ENCODE data around the gene MTAP.

MTAP gene

GRCh38 chr9:21964925-21965385 lies 162.5 kb downstream of the MTAP start:
- peak; percentile 13 for DNase-seq
- peak overlapping the region; percentile 27; the same call in 1 of the 2 replicates for H3K4me3 ChIP-seq (ENCODE audit: low read length)
- no peaks in the 10 kb centered on the region for H3K9me3 ChIP-seq (replicated peaks; ENCODE audit: insufficient read depth, low read length)
- no peaks in the 10 kb centered on the region for H3K4me1 ChIP-seq (ENCODE audit: low read length)
- TF ChIP-seq EZH2phosphoT487 (IDR thresholded peaks at IDR 0.05; ENCODE audit: low read length): no peak
- TF ChIP-seq EZH2 (optimal IDR thresholded peaks at IDR 0.05; ENCODE audit: low read depth, low read length): no peak
- TF ChIP-seq CTCF (IDR thresholded peaks at IDR 0.05; ENCODE audit: low read length): no peak
- no peaks in the 10 kb centered on the region for H3K79me2 ChIP-seq (ENCODE audit: low read length)
- no peaks in the 10 kb centered on the region for H4K20me1 ChIP-seq (ENCODE audit: insufficient read depth, low read length)
- peak overlapping the region; percentile 37; the same call in 1 of the 2 replicates for H3K4me2 ChIP-seq (ENCODE audit: low read depth, low read length)
- H2AFZ ChIP-seq (ENCODE audit: low read length): peak overlapping the region; percentile 42; the same call in 1 of the 2 replicates
- no peaks in the 10 kb centered on the region for H3K27me3 ChIP-seq (replicated peaks; ENCODE audit: insufficient read depth, low read length)
- H3K36me3 ChIP-seq (replicated peaks; ENCODE audit: insufficient read depth, low read length): no peaks in the 10 kb centered on the region
- peak overlapping the region; percentile 16; the same call in 1 of the 2 replicates for H3K9ac ChIP-seq (ENCODE audit: low read length)
- no peaks in the 10 kb centered on the region for H3K9me2 ChIP-seq (replicated peaks; ENCODE audit: insufficient read depth, low read length)
- H3F3A ChIP-seq (ENCODE audit: insufficient read depth, low read length): no peaks in the 10 kb centered on the region
- H3K27ac ChIP-seq (ENCODE audit: low read length): no peak overlapping the region

GRCh38 chr9:21965401-21965951 lies 163.0 kb downstream of the MTAP start:
- TF ChIP-seq EZH2phosphoT487 (IDR thresholded peaks at IDR 0.05; ENCODE audit: low read length) (no peak), CTCF (IDR thresholded peaks at IDR 0.05; ENCODE audit: low read length) (peak; percentile 22)
- H3K9me3 ChIP-seq (replicated peaks; ENCODE audit: insufficient read depth, low read length): no peaks in the 10 kb centered on the region
- H3K4me1 ChIP-seq (ENCODE audit: low read length): no peaks in the 10 kb centered on the region
- H3K36me3 ChIP-seq (replicated peaks; ENCODE audit: insufficient read depth, low read length): no peaks in the 10 kb centered on the region
- no peak overlapping the region for H3K27ac ChIP-seq (ENCODE audit: low read length)
- H4K20me1 ChIP-seq (ENCODE audit: insufficient read depth, low read length): no peaks in the 10 kb centered on the region
- peak overlapping the region; percentile 37; the same call in 1 of the 2 replicates for H3K4me2 ChIP-seq (ENCODE audit: low read depth, low read length)
- DNase-seq: no peak
- H3F3A ChIP-seq (ENCODE audit: insufficient read depth, low read length): no peaks in the 10 kb centered on the region
- H3K79me2 ChIP-seq (ENCODE audit: low read length): no peaks in the 10 kb centered on the region
- H3K27me3 ChIP-seq (replicated peaks; ENCODE audit: insufficient read depth, low read length): no peaks in the 10 kb centered on the region
- H2AFZ ChIP-seq (ENCODE audit: low read length): peak overlapping the region; percentile 42; the same call in 1 of the 2 replicates
- H3K9ac ChIP-seq (ENCODE audit: low read length): peak overlapping the region; percentile 16; the same call in 1 of the 2 replicates
- no peaks in the 10 kb centered on the region for H3K9me2 ChIP-seq (replicated peaks; ENCODE audit: insufficient read depth, low read length)
- peak overlapping the region; percentile 27; the same call in 1 of the 2 replicates for H3K4me3 ChIP-seq (ENCODE audit: low read length)

- Histone ChIP-seq H3K9ac (ENCODE audit: low read length) (no peak overlapping the region), H3K4me1 (ENCODE audit: low read length) (no peaks in the 10 kb centered on the region), H3K79me2 (ENCODE audit: low read length) (no peaks in the 10 kb centered on the region), H4K20me1 (ENCODE audit: insufficient read depth, low read length) (no peaks in the 10 kb centered on the region), H3K27ac (ENCODE audit: low read length) (no peak overlapping the region), H3K27me3 (replicated peaks; ENCODE audit: insufficient read depth, low read length) (no peaks in the 10 kb centered on the region), H3K4me3 (ENCODE audit: low read length) (no peak overlapping the region), H3F3A (ENCODE audit: insufficient read depth, low read length) (no peaks in the 10 kb centered on the region), H3K9me2 (replicated peaks; ENCODE audit: insufficient read depth, low read length) (no peaks in the 10 kb centered on the region), H2AFZ (ENCODE audit: low read length) (no peak overlapping the region), H3K4me2 (ENCODE audit: low read depth, low read length) (no peak overlapping the region), H3K36me3 (replicated peaks; ENCODE audit: insufficient read depth, low read length) (no peaks in the 10 kb centered on the region), H3K9me3 (replicated peaks; ENCODE audit: insufficient read depth, low read length) (no peaks in the 10 kb centered on the region)
- DNase-seq: no peak
- TF ChIP-seq CTCF (IDR thresholded peaks at IDR 0.05; ENCODE audit: low read length) (no peak), EZH2phosphoT487 (IDR thresholded peaks at IDR 0.05; ENCODE audit: low read length) (no peak), EZH2 (optimal IDR thresholded peaks at IDR 0.05; ENCODE audit: low read depth, low read length) (no peak)
These were observed 163.9 kb downstream of the MTAP start for GRCh38 chr9:21966140-21966851.

Data from MM.1S (cell line).